H1 (cell line): ENCODE measurements around the gene DPP10. TPM values are rescaled to one million over a fixed set of nuclear protein-coding genes. Genes with fewer than 3 reads are reported as not detected.

Source experiments
- CTCF ChIA-PET: fragments of 300-600 bp; sonication (Branson Sonifier 250); formaldehyde crosslinking; loops from one replicate; lab custom pipeline; 2021; ENCODE audit not compliant: partially characterized antibody; lab: Charles Lee
- POLR2A ChIA-PET: fragments of 300-600 bp; sonication (Branson Sonifier 250); formaldehyde crosslinking; loops from one replicate; lab custom pipeline; 2021; ENCODE audit warnings: inconsistent platforms; ENCODE audit not compliant: partially characterized antibody; lab: Charles Lee
- DNase-seq, 2 experiments: peaks; one replicate each; pipeline versions ENCODE4 v3.0.0 to v3.0.0-alpha.2; 2010 to 2022; ENCODE audit warnings: low spot score in 2 of 2, low read depth in 1 of 2, mixed read lengths in 1 of 2
- FAIRE-seq: peaks from 2 replicates; lab custom pipeline; 2011; peaks lifted over from hg19 to GRCh38; lab: Jason Lieb, UNC
- H2AFZ ChIP-seq: 2 replicates; pipeline ENCODE4 v1.8.1; 2012; ENCODE audit warnings: low read length, inconsistent platforms
- H2AK5ac ChIP-seq: 2 replicates; pipeline ENCODE4 v1.6.1; 2013; ENCODE audit warnings: low read depth, low read length
- H2BK120ac ChIP-seq: replicated peaks from 2 replicates; pipeline ENCODE3; 2013; ENCODE audit warnings: low read depth, low read length, inconsistent platforms
- H2BK12ac ChIP-seq: 2 replicates; pipeline ENCODE4 v1.6.1; 2013; ENCODE audit warnings: low read depth, low read length
- H2BK15ac ChIP-seq: 2 replicates; pipeline ENCODE4 v1.6.1; 2013; ENCODE audit warnings: low read length
- H2BK20ac ChIP-seq: 2 replicates; pipeline ENCODE4 v1.6.1; 2013; ENCODE audit warnings: low read length
- H2BK5ac ChIP-seq: 2 replicates; pipeline ENCODE4 v1.6.1; 2013; ENCODE audit warnings: low read depth, low read length
- H3K14ac ChIP-seq: 2 replicates; pipeline ENCODE4 v1.6.1; 2013; ENCODE audit warnings: inconsistent platforms; ENCODE audit not compliant: insufficient read length
- H3K18ac ChIP-seq: 2 replicates; pipeline ENCODE4 v1.6.1; 2013; ENCODE audit warnings: low read length; ENCODE audit errors: extremely low read depth
- H3K23ac ChIP-seq: 2 replicates; pipeline ENCODE4 v1.6.1; 2013; ENCODE audit warnings: inconsistent platforms; ENCODE audit not compliant: insufficient read length
- H3K23me2 ChIP-seq: 2 replicates; pipeline ENCODE4 v1.6.1; 2013; ENCODE audit warnings: low read depth, low read length
- H3K27ac ChIP-seq: 2 replicates; pipeline ENCODE4 v1.6.1; 2011; ENCODE audit warnings: low read depth, low read length, inconsistent platforms
- H3K27me3 ChIP-seq, 4 experiments: replicated peaks in 1 of 4; 1 replicate in 1 of 4; 2 replicates in 3 of 4; pipeline versions ENCODE4 v1.6.1 to v1.8.1; 2011 to 2013; ENCODE audit warnings: low read length in 3 of 4, mild to moderate bottlenecking in 3 of 4, inconsistent platforms in 2 of 4, mixed read lengths in 2 of 4, moderate library complexity in 1 of 4; ENCODE audit not compliant: control insufficient read depth in 3 of 4, insufficient read depth in 3 of 4; ENCODE audit errors: extremely low read depth in 1 of 4
- H3K36me3 ChIP-seq, 4 experiments: 2 replicates each; pipeline versions ENCODE4 v1.6.1 to v1.8.1; 2011 to 2013; ENCODE audit warnings: mild to moderate bottlenecking in 4 of 4, low read length in 3 of 4, moderate library complexity in 2 of 4, control low read depth in 1 of 4, inconsistent platforms in 1 of 4; ENCODE audit not compliant: insufficient read depth in 4 of 4, control insufficient read depth in 2 of 4
- H3K4ac ChIP-seq: replicated peaks from 2 replicates; pipeline ENCODE3; 2013; ENCODE audit warnings: low read length, low read depth, mixed read lengths, inconsistent platforms; ENCODE audit not compliant: insufficient read length
- H3K4me1 ChIP-seq, 4 experiments: replicated peaks in 1 of 4; 1 replicate in 1 of 4; 2 replicates in 3 of 4; pipeline versions ENCODE4 v1.6.1 to v1.8.1; 2011 to 2013; ENCODE audit warnings: low read length in 3 of 4, inconsistent platforms in 2 of 4, mixed read lengths in 1 of 4; ENCODE audit not compliant: insufficient read depth in 4 of 4, control insufficient read depth in 3 of 4
- H3K4me2 ChIP-seq, 2 experiments: 2 replicates each; pipeline versions ENCODE4 v1.6.1 to v1.8.1; 2011 to 2013; ENCODE audit warnings: low read depth in 2 of 2, low read length in 2 of 2, control low read depth in 1 of 2, inconsistent platforms in 1 of 2, mild to moderate bottlenecking in 1 of 2; ENCODE audit not compliant: insufficient read depth in 1 of 2
- H3K4me3 ChIP-seq, 4 experiments: fragments of 200-600, 300-600 bp in 1 of 4; sonication (generic), shearing (Covaris generic), sonication (Bioruptor Twin) in 1 of 4; 2 replicates each; pipeline versions ENCODE4 v1.5.1 to v1.8.1; 2011 to 2016; ENCODE audit warnings: low read length in 4 of 4, low read depth in 3 of 4, control low read depth in 2 of 4, inconsistent platforms in 2 of 4, mild to moderate bottlenecking in 2 of 4, mixed read lengths in 1 of 4, moderate library complexity in 1 of 4; ENCODE audit not compliant: insufficient read depth in 2 of 4; ENCODE audit errors: extremely low read depth in 1 of 4
- H3K56ac ChIP-seq: replicated peaks from 2 replicates; pipeline ENCODE3; 2013; ENCODE audit warnings: low read depth, mild to moderate bottlenecking, mixed read lengths, low read length, inconsistent platforms; ENCODE audit not compliant: insufficient read length
- H3K79me1 ChIP-seq: 2 replicates; pipeline ENCODE4 v1.6.1; 2013; ENCODE audit warnings: low read depth, low read length, control low read depth
- H3K79me2 ChIP-seq, 2 experiments: 2 replicates each; pipeline versions ENCODE4 v1.6.1 to v1.8.1; 2012 to 2013; ENCODE audit warnings: low read length in 2 of 2, mild to moderate bottlenecking in 2 of 2, inconsistent platforms in 1 of 2; ENCODE audit not compliant: insufficient read depth in 2 of 2, control insufficient read depth in 1 of 2
- H3K9ac ChIP-seq, 4 experiments: replicated peaks in 1 of 4; 1 replicate in 1 of 4; 2 replicates in 3 of 4; pipeline versions ENCODE4 v1.6.1 to v1.8.1; 2011 to 2013; ENCODE audit warnings: low read depth in 3 of 4, low read length in 3 of 4, control low read depth in 2 of 4, mild to moderate bottlenecking in 2 of 4, moderate library complexity in 2 of 4, inconsistent platforms in 1 of 4; ENCODE audit errors: extremely low read depth in 1 of 4
- H3K9me3 ChIP-seq, 2 experiments: 2 replicates each; pipeline versions ENCODE4 v1.6.1 to v1.8.1; 2012 to 2013; ENCODE audit warnings: mild to moderate bottlenecking in 2 of 2, moderate library complexity in 2 of 2, control low read depth in 1 of 2, inconsistent platforms in 1 of 2, low read depth in 1 of 2, low read length in 1 of 2, mixed read lengths in 1 of 2; ENCODE audit not compliant: insufficient read depth in 2 of 2
- H4K20me1 ChIP-seq, 2 experiments: replicated peaks in 1 of 2; 2 replicates each; pipeline versions ENCODE3 to v1.8.1; 2011 to 2013; ENCODE audit warnings: inconsistent platforms in 2 of 2, low read length in 2 of 2, mild to moderate bottlenecking in 1 of 2; ENCODE audit not compliant: insufficient read depth in 2 of 2, control insufficient read depth in 1 of 2
- H4K5ac ChIP-seq: 2 replicates; pipeline ENCODE4 v1.6.1; 2013; ENCODE audit warnings: low read length, low read depth, mixed read lengths, inconsistent platforms; ENCODE audit not compliant: insufficient read length
- H4K8ac ChIP-seq: 2 replicates; pipeline ENCODE4 v1.8.0; 2013; ENCODE audit warnings: mild to moderate bottlenecking, moderate library complexity, low read length, inconsistent platforms; ENCODE audit not compliant: insufficient read depth; ENCODE audit errors: extremely low read depth
- H4K91ac ChIP-seq: replicated peaks from 2 replicates; pipeline ENCODE3; 2013; ENCODE audit warnings: low read length, mixed read lengths, inconsistent platforms; ENCODE audit not compliant: insufficient read length
- ASH2L ChIP-seq: fragments of 200-600, 300-600 bp; sonication (generic); IDR thresholded peaks from one replicate; pipeline ENCODE4 v1.7.1; 2017; ENCODE audit warnings: low read length
- BACH1 ChIP-seq: IDR thresholded peaks from 2 replicates; pipeline ENCODE4 v1.6.1; 2012; ENCODE audit warnings: low read length, improper control_type of control experiment
- CBX8 ChIP-seq: fragments of 300-800, 300-1000 bp; sonication (generic); IDR thresholded peaks from 2 replicates; pipeline ENCODE4 v1.7.1; 2016; ENCODE audit warnings: low read depth, low read length, borderline replicate concordance
- EGR1 ChIP-seq: IDR thresholded peaks from 2 replicates; pipeline ENCODE4 v1.6.1; 2011; ENCODE audit warnings: low read depth, low read length, borderline replicate concordance
- JUN ChIP-seq: IDR thresholded peaks from 2 replicates; pipeline ENCODE4 v1.6.1; 2011; ENCODE audit warnings: low read depth, mild to moderate bottlenecking, improper control_type of control experiment, low read length
- JUND ChIP-seq: IDR thresholded peaks from 2 replicates; pipeline ENCODE4 v1.6.1; 2011; ENCODE audit warnings: mild to moderate bottlenecking, improper control_type of control experiment, low read length
- SIRT6 ChIP-seq: IDR thresholded peaks from one replicate; pipeline ENCODE4 v1.7.1; 2012; ENCODE audit warnings: low read length, inconsistent platforms
- SP4 ChIP-seq: IDR thresholded peaks from 2 replicates; pipeline ENCODE4 v1.6.1; 2012; ENCODE audit warnings: low read length, inconsistent platforms
- SRF ChIP-seq: IDR thresholded peaks from 2 replicates; pipeline ENCODE4 v1.6.1; 2011; ENCODE audit warnings: mild to moderate bottlenecking, low read depth, low read length, moderate library complexity
- SUZ12 ChIP-seq: fragments of 200-600 bp; sonication (generic); IDR thresholded peaks from 2 replicates; pipeline ENCODE4 v1.6.1; 2012; ENCODE audit warnings: mild to moderate bottlenecking, inconsistent platforms, low read length, moderate library complexity, mixed read lengths
- TCF12 ChIP-seq: IDR thresholded peaks from 2 replicates; pipeline ENCODE4 v1.6.1; 2011; ENCODE audit warnings: low read depth, mild to moderate bottlenecking, low read length
- WGBS, 2 experiments: shearing (Covaris generic) in 1 of 2; methylation state at CpG; one replicate each; pipeline versions ENCODE4 v1.1.6 to v1.1.7; 2013 to 2015; ENCODE audit warnings: low lambda C conversion rate in 2 of 2, mixed read lengths in 2 of 2, inconsistent platforms in 1 of 2, low coverage in 1 of 2, missing lambda C conversion rate in 1 of 2; ENCODE audit not compliant: insufficient replicate concordance in 2 of 2, insufficient coverage in 1 of 2, insufficient read length in 1 of 2; ENCODE audit errors: extremely low coverage in 1 of 2, missing lambda C conversion rate in 1 of 2; 5-methylcytosine and 5-hydroxymethylcytosine counted together
- polyA plus RNA-seq, 7 experiments: library from polyadenylated mRNA; depleted of rRNA in 3 of 7; stranded (reverse) in 5 of 7; unstranded in 2 of 7; fragments of >200 nt in 5 of 7; fragments of 200-250 nt in 2 of 7; gene quantifications; 1 replicate in 5 of 7; 2 replicates in 1 of 7; 4 replicates in 1 of 7; pipeline versions ENCODE4 v1.2.1 to v1.2.3, GENCODE V29; 2011 to 2013; ENCODE audit warnings: missing spikeins in 2 of 7, mixed read lengths in 2 of 7
- total RNA-seq: library from RNA; stranded (reverse); fragmentation: NEBNext Ultra II Directional; extraction: Animal tissue kit (Norgen Biotek cat#: 25700); gene quantifications from 2 replicates; pipeline ENCODE4 v1.2.1, GENCODE V29; 2021
- TF ChIP-seq, protein P1 (sequence below): IDR thresholded peaks from 2 replicates; pipeline ENCODE4 v1.6.1; 2012; ENCODE audit warnings: low read length, inconsistent platforms
- TF ChIP-seq, protein P2 (sequence below): IDR thresholded peaks from 2 replicates; pipeline ENCODE4 v1.6.1; 2011; ENCODE audit warnings: low read length, improper control_type of control experiment

The DPP10 gene
- total and polyA plus RNA-seq, 2 of the 8 experiments (the other 6 are each of a cell fraction or from before 2014, with no cell fraction given): 3.3 to 7.2 TPM

DNA sequence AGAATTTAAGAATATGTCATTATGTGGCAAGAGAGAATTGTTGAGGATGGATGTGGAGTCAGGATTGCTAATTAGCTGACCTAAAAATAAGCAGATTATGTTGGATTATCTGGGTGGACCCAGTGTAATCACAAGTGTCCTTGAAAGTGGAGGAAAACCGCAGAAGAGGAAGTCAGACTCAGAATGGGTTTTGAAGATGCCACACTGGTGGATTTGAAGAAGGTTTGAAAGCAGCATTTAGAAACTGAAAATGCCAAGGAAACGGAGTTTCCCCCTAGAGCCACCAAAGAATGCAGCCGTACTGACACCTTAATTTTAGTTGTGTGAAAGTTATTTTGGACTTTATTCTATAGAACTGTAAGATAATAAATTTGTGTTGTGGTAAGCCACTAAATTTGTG is 41.6 kb upstream of the DPP10 start:
- Histone ChIP-seq H3K36me3 (no peaks in the 10 kb centered on the region), H2BK20ac (no peak overlapping the region), H3K79me2 (no peaks in the 10 kb centered on the region), H3K23me2 (no peaks in the 10 kb centered on the region), H4K20me1 (no peaks in the 10 kb centered on the region), H3K4me2 (no peak overlapping the region), H2AK5ac (no peak overlapping the region), H4K8ac (no peak overlapping the region), H3K9ac (no peak overlapping the region), H3K23ac (no peak overlapping the region), H3K4ac (no peak overlapping the region), H3K4me3 (no peak overlapping the region), H2BK120ac (no peak overlapping the region), H2BK15ac (no peak overlapping the region), H4K91ac (no peak overlapping the region), H3K56ac (no peak overlapping the region), H3K27me3 (peaks cover 0 to 1% (median 0%) of the 10 kb centered on the region in 4 experiments; a peak in 1 of 7 replicates), H3K9me3 (no peaks in the 10 kb centered on the region; a peak in 1 of 4 replicates), H2BK5ac (no peak overlapping the region), H3K4me1 (no peaks in the 10 kb centered on the region), H4K5ac (no peak overlapping the region), H2AFZ (no peak overlapping the region), H3K14ac (no peak overlapping the region), H2BK12ac (no peak overlapping the region), H3K27ac (no peak overlapping the region), H3K79me1 (no peaks in the 10 kb centered on the region), H3K18ac (no peak overlapping the region)
- DNase-seq: no peak
- CTCF ChIA-PET: no interaction called here
- no peak for FAIRE-seq
- WGBS, 2 experiments: 92% methylated on average over 3 of the region's 3 CpGs; no CpG with 5 or more reads in 1 of the 2 experiments
- POLR2A ChIA-PET: no interaction called here
- TF ChIP-seq TCF12 (no peak), EGR1 (no peak), JUN (no peak), SRF (no peak), CBX8 (no peak), ASH2L (no peak), SP4 (no peak), JUND (no peak), SIRT6 (no peak), SUZ12 (no peak), BACH1 (no peak)
- TF ChIP-seq, protein P1, sequence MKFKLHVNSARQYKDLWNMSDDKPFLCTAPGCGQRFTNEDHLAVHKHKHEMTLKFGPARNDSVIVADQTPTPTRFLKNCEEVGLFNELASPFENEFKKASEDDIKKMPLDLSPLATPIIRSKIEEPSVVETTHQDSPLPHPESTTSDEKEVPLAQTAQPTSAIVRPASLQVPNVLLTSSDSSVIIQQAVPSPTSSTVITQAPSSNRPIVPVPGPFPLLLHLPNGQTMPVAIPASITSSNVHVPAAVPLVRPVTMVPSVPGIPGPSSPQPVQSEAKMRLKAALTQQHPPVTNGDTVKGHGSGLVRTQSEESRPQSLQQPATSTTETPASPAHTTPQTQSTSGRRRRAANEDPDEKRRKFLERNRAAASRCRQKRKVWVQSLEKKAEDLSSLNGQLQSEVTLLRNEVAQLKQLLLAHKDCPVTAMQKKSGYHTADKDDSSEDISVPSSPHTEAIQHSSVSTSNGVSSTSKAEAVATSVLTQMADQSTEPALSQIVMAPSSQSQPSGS: no peak
- TF ChIP-seq, protein P2, sequence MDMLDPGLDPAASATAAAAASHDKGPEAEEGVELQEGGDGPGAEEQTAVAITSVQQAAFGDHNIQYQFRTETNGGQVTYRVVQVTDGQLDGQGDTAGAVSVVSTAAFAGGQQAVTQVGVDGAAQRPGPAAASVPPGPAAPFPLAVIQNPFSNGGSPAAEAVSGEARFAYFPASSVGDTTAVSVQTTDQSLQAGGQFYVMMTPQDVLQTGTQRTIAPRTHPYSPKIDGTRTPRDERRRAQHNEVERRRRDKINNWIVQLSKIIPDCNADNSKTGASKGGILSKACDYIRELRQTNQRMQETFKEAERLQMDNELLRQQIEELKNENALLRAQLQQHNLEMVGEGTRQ: no peak
